Stimulated activated CD4-positive, alpha-beta T cell treated with anti-CD3 and anti-CD28 coated beads, Interleukin-15, amount 100 ng/mL, for 48 hours (primary cell): ENCODE measurements around the gene NPFFR2.
"Not testable (repeated sequence)": the region's sequence is repeated elsewhere in the genome, so short reads cannot be mapped to it uniquely, and the experiment has no call there.

Source experiments
- DNase-seq, 2 donors: peaks; one replicate each; pipeline ENCODE4 v3.0.0-alpha.2; 2020; ENCODE audit warnings: low read depth in 2 of 2

The NPFFR2 gene

GRCh38 chr4:72031868-72032608, at the start of gene NPFFR2:
NPFFR2 (plus strand) TSS chr4:72032000; CDS start chr4:72128592, 96,592 bp downstream.
- DNase-seq, result no peak

- no peak for DNase-seq
Observed at GRCh38 chr4:71992571-71993312, 39.1 kb upstream of the NPFFR2 start.

- DNase-seq, result no peak
Observed at GRCh38 chr4:71994559-71994958, 37.2 kb upstream of the NPFFR2 start.

GRCh38 chr4:71995297-71995696, 36.5 kb upstream of the NPFFR2 start:
- no peak for DNase-seq

- no peak for DNase-seq
Observed at GRCh38 chr4:72006586-72006985, 25.2 kb upstream of the NPFFR2 start.

GRCh38 chr4:72011906-72012305, 19.9 kb upstream of the NPFFR2 start:
- DNase-seq, result no peak

- DNase-seq, result no peak
Observed at GRCh38 chr4:72016011-72016410, 15.8 kb upstream of the NPFFR2 start.

GRCh38 chr4:72019688-72020087, 12.1 kb upstream of the NPFFR2 start:
- DNase-seq, result no peak

GRCh38 chr4:72022553-72022952, 9.2 kb upstream of the NPFFR2 start:
- DNase-seq, result no peak

GRCh38 chr4:72055566-72055965, 23.8 kb downstream of the NPFFR2 start:
- DNase-seq, result no peak

- no peak for DNase-seq
Observed at GRCh38 chr4:72063726-72064125, 31.9 kb downstream of the NPFFR2 start.

- DNase-seq, result no peak
Observed at GRCh38 chr4:72067051-72067450, 35.3 kb downstream of the NPFFR2 start.

GRCh38 chr4:72073816-72074215, 42.0 kb downstream of the NPFFR2 start:
- DNase-seq, result no peak

GRCh38 chr4:72076562-72076961, 44.8 kb downstream of the NPFFR2 start:
- DNase-seq, result no peak

- no peak for DNase-seq
Observed at GRCh38 chr4:72077346-72077745, 45.5 kb downstream of the NPFFR2 start.

- DNase-seq, result no peak
Observed at GRCh38 chr4:72084587-72085011, 52.8 kb downstream of the NPFFR2 start.

- not testable (repeated sequence) for DNase-seq
Observed at GRCh38 chr4:72090606-72091005, 58.8 kb downstream of the NPFFR2 start.

- DNase-seq, result no peak
Observed at GRCh38 chr4:72094059-72094797, 62.4 kb downstream of the NPFFR2 start.

- no peak for DNase-seq
Observed at GRCh38 chr4:72107456-72107855, 75.7 kb downstream of the NPFFR2 start.

- DNase-seq, result no peak
Observed at GRCh38 chr4:72109364-72109763, 77.6 kb downstream of the NPFFR2 start.

GRCh38 chr4:72109959-72110497, 78.2 kb downstream of the NPFFR2 start:
- DNase-seq, result no peak

- DNase-seq, result no peak
Observed at GRCh38 chr4:72110886-72111285, 79.1 kb downstream of the NPFFR2 start.
